Renal cortical epithelial cell (primary cell): ENCODE measurements around the gene GABRB3. TPM values are rescaled to one million over a fixed set of nuclear protein-coding genes. Genes with fewer than 3 reads are reported as not detected.

Source experiments
- DNase-seq: peaks from one replicate; pipeline ENCODE4 v3.0.0-alpha.2; 2011; ENCODE audit warnings: low read depth
- total RNA-seq: library from RNA; depleted of rRNA; stranded (reverse); fragments of >200 nt; gene quantifications from 2 replicates; pipeline ENCODE4 v1.2.3, GENCODE V29; 2014

Gene GABRB3
- total RNA-seq, 1 donor from 2014 or later, result 2.4 TPM

- no peak for DNase-seq
Measured at GRCh38 chr15:26676115-26676514, 96.8 kb downstream of the GABRB3 start.

- no peak for DNase-seq
Measured at GRCh38 chr15:26674467-26674866, 98.4 kb downstream of the GABRB3 start.

- DNase-seq, result no peak
Measured at GRCh38 chr15:26673445-26673844, 99.4 kb downstream of the GABRB3 start.

GRCh38 chr15:26670116-26670515, 102.8 kb downstream of the GABRB3 start:
- DNase-seq, result no peak

- no peak for DNase-seq
Measured at GRCh38 chr15:26667222-26667988, 105.5 kb downstream of the GABRB3 start.

- no peak for DNase-seq
Measured at GRCh38 chr15:26665957-26666791, 106.7 kb downstream of the GABRB3 start.

GRCh38 chr15:26662283-26662682, 110.6 kb downstream of the GABRB3 start:
- DNase-seq, result no peak

- no peak for DNase-seq
Measured at GRCh38 chr15:26661748-26662147, 111.1 kb downstream of the GABRB3 start.

GRCh38 chr15:26661107-26661506, 111.8 kb downstream of the GABRB3 start:
- no peak for DNase-seq

GRCh38 chr15:26660241-26660640, 112.6 kb downstream of the GABRB3 start:
- DNase-seq, result no peak

GRCh38 chr15:26658290-26658689, 114.6 kb downstream of the GABRB3 start:
- DNase-seq, result no peak

GRCh38 chr15:26656080-26656479, 116.8 kb downstream of the GABRB3 start:
- no peak for DNase-seq

- DNase-seq, result no peak
Measured at GRCh38 chr15:26651909-26652308, 121.0 kb downstream of the GABRB3 start.

- no peak for DNase-seq
Measured at GRCh38 chr15:26648676-26649075, 124.2 kb downstream of the GABRB3 start.

- no peak for DNase-seq
Measured at GRCh38 chr15:26644948-26645347, 127.9 kb downstream of the GABRB3 start.

GRCh38 chr15:26641144-26641543, 131.7 kb downstream of the GABRB3 start:
- no peak for DNase-seq

GRCh38 chr15:26640601-26641000, 132.3 kb downstream of the GABRB3 start:
- no peak for DNase-seq

GRCh38 chr15:26639966-26640365, 132.9 kb downstream of the GABRB3 start:
- DNase-seq, result no peak

- no peak for DNase-seq
Measured at GRCh38 chr15:26635614-26636013, 137.3 kb downstream of the GABRB3 start.

GRCh38 chr15:26635105-26635504, 137.8 kb downstream of the GABRB3 start:
- no peak for DNase-seq

GRCh38 chr15:26634319-26634718, 138.5 kb downstream of the GABRB3 start:
- DNase-seq, result no peak

- DNase-seq, result no peak
Measured at GRCh38 chr15:26632500-26632899, 140.4 kb downstream of the GABRB3 start.

- DNase-seq, result no peak
Measured at GRCh38 chr15:26631894-26632293, 141.0 kb downstream of the GABRB3 start.
